ENCODE measurements around the gene TMEM141.

DNA sequence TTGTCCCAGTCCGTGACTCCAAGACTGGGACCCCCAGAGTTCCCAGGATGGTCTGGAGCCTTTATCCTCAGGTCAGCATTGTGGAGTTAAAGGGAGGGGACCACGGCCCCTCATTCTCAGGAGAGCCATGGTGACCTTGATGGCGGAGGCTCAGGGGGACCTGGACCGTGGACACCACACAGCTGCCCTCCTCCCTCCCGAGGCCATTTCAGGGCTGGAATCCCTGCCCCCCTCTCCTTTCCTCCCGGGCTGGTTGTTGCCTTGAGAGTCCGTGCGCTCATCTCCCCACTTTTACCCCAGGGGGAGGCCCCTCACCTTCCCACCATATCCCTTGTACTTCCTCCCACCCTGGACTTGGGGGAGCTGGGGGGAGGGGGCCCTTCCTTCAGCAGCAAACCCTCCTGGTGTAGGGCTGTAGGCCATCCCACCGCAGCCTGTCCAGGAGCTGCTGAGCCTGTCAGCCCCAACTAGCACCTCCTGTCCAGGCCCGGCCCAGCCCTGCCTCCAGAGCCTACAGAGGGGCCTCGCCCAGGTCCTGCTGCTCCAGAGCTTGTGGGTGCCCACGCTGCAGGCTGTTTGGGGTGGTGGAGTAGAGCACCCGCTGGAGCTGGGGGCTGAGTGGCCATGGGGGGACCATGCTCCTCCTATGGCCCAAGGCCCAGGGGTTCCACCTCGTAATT lies 36.8 kb downstream of the TMEM141 start:
- TF ChIP-seq, protein P1, sequence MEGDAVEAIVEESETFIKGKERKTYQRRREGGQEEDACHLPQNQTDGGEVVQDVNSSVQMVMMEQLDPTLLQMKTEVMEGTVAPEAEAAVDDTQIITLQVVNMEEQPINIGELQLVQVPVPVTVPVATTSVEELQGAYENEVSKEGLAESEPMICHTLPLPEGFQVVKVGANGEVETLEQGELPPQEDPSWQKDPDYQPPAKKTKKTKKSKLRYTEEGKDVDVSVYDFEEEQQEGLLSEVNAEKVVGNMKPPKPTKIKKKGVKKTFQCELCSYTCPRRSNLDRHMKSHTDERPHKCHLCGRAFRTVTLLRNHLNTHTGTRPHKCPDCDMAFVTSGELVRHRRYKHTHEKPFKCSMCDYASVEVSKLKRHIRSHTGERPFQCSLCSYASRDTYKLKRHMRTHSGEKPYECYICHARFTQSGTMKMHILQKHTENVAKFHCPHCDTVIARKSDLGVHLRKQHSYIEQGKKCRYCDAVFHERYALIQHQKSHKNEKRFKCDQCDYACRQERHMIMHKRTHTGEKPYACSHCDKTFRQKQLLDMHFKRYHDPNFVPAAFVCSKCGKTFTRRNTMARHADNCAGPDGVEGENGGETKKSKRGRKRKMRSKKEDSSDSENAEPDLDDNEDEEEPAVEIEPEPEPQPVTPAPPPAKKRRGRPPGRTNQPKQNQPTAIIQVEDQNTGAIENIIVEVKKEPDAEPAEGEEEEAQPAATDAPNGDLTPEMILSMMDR (IDR thresholded peaks at IDR 0.05) = no peak
- TF ChIP-seq EZH2 (IDR thresholded peaks at IDR 0.05) = no peak
